ENCODE measurements around the gene CHD9NB. TPM values are rescaled to one million over a fixed set of nuclear protein-coding genes. Genes with fewer than 3 reads are reported as not detected.

Gene CHD9NB
- total and polyA plus RNA-seq, 10 of the 15 experiments (the other 5 are each of a cell fraction or from before 2014, with no cell fraction given) = 0.14 to 1.6 (median 0.73) TPM

GRCh38 chr16:53055541-53056391, 3.1 kb upstream of the CHD9NB start (continued):
- TF ChIP-seq IKZF1 (conservative IDR thresholded peaks at IDR 0.05) = no peak
- TF ChIP-seq MTA3 (IDR thresholded peaks at IDR 0.05; ENCODE audit: borderline replicate concordance, low read length) = no peak
- TF ChIP-seq ESRRA (IDR thresholded peaks at IDR 0.05; ENCODE audit: low read length) = peak; percentile 44; the same call in 1 of the 2 replicates
- no peak for TF ChIP-seq EED (IDR thresholded peaks at IDR 0.05; ENCODE audit: low read depth)
- TF ChIP-seq TBL1XR1 (IDR thresholded peaks at IDR 0.05; ENCODE audit: low read depth, low read length) = no peak
- no peak for TF ChIP-seq SMAD1 (IDR thresholded peaks at IDR 0.05; ENCODE audit: low read depth, partially characterized antibody)
- peak; percentile 22; the same call in 1 of the 2 replicates for TF ChIP-seq RAD21 (IDR thresholded peaks at IDR 0.05; ENCODE audit: insufficient read depth, low read depth, low read length)
- TF ChIP-seq DPF2 (IDR thresholded peaks at IDR 0.05) = peak; percentile 29
- no peak for TF ChIP-seq FOXM1 (IDR thresholded peaks at IDR 0.05; ENCODE audit: low read depth, low read length)
- TF ChIP-seq, protein P1, sequence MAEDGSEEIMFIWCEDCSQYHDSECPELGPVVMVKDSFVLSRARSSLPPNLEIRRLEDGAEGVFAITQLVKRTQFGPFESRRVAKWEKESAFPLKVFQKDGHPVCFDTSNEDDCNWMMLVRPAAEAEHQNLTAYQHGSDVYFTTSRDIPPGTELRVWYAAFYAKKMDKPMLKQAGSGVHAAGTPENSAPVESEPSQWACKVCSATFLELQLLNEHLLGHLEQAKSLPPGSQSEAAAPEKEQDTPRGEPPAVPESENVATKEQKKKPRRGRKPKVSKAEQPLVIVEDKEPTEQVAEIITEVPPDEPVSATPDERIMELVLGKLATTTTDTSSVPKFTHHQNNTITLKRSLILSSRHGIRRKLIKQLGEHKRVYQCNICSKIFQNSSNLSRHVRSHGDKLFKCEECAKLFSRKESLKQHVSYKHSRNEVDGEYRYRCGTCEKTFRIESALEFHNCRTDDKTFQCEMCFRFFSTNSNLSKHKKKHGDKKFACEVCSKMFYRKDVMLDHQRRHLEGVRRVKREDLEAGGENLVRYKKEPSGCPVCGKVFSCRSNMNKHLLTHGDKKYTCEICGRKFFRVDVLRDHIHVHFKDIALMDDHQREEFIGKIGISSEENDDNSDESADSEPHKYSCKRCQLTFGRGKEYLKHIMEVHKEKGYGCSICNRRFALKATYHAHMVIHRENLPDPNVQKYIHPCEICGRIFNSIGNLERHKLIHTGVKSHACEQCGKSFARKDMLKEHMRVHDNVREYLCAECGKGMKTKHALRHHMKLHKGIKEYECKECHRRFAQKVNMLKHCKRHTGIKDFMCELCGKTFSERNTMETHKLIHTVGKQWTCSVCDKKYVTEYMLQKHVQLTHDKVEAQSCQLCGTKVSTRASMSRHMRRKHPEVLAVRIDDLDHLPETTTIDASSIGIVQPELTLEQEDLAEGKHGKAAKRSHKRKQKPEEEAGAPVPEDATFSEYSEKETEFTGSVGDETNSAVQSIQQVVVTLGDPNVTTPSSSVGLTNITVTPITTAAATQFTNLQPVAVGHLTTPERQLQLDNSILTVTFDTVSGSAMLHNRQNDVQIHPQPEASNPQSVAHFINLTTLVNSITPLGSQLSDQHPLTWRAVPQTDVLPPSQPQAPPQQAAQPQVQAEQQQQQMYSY (CRISPR knock-in tag; IDR thresholded peaks at IDR 0.05) = no peak
- no peak for TF ChIP-seq ZNF622 (IDR thresholded peaks at IDR 0.05)
- peak in 1 of 2 experiments; percentile 21; a peak in 1 of 4 replicates for TF ChIP-seq IKZF2 (IDR thresholded peaks at IDR 0.05)
- TF ChIP-seq CHD2 (IDR thresholded peaks at IDR 0.05; ENCODE audit: borderline replicate concordance, low read depth, low read length) = no peak
- peak; percentile 32; the same call in 1 of the 2 replicates for TF ChIP-seq NR2F1 (conservative IDR thresholded peaks at IDR 0.05)
- no peak for TF ChIP-seq RELA (IDR thresholded peaks at IDR 0.05; ENCODE audit: borderline replicate concordance, partially characterized antibody)
- no peak for TF ChIP-seq MTA2 (IDR thresholded peaks at IDR 0.05; ENCODE audit: low read depth)
- TF ChIP-seq E2F8 (IDR thresholded peaks at IDR 0.05; ENCODE audit: low read depth, partially characterized antibody) = no peak
- TF ChIP-seq HDAC2 (IDR thresholded peaks at IDR 0.05) = no peak
- TF ChIP-seq BRCA1 (IDR thresholded peaks at IDR 0.05; ENCODE audit: low read depth, low read length) = no peak
- TF ChIP-seq, protein P2, sequence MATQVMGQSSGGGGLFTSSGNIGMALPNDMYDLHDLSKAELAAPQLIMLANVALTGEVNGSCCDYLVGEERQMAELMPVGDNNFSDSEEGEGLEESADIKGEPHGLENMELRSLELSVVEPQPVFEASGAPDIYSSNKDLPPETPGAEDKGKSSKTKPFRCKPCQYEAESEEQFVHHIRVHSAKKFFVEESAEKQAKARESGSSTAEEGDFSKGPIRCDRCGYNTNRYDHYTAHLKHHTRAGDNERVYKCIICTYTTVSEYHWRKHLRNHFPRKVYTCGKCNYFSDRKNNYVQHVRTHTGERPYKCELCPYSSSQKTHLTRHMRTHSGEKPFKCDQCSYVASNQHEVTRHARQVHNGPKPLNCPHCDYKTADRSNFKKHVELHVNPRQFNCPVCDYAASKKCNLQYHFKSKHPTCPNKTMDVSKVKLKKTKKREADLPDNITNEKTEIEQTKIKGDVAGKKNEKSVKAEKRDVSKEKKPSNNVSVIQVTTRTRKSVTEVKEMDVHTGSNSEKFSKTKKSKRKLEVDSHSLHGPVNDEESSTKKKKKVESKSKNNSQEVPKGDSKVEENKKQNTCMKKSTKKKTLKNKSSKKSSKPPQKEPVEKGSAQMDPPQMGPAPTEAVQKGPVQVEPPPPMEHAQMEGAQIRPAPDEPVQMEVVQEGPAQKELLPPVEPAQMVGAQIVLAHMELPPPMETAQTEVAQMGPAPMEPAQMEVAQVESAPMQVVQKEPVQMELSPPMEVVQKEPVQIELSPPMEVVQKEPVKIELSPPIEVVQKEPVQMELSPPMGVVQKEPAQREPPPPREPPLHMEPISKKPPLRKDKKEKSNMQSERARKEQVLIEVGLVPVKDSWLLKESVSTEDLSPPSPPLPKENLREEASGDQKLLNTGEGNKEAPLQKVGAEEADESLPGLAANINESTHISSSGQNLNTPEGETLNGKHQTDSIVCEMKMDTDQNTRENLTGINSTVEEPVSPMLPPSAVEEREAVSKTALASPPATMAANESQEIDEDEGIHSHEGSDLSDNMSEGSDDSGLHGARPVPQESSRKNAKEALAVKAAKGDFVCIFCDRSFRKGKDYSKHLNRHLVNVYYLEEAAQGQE (IDR thresholded peaks at IDR 0.05; ENCODE audit: low read depth, low read length) = no peak
- TF ChIP-seq TAF1 (IDR thresholded peaks at IDR 0.05; ENCODE audit: borderline replicate concordance, low read depth, low read length) = peak; percentile 22; the same call in 1 of the 2 replicates
- no peak for TF ChIP-seq ZBED1 (IDR thresholded peaks at IDR 0.05; ENCODE audit: borderline replicate concordance)

Measured in GM12878 (cell line).